HG03159 (cell line): ENCODE results near the gene NPFF.

Experiments
- ATAC-seq: cut with Tn5 transposase; IDR thresholded peaks from one replicate; pipeline ENCODE4 v1.9.1; 2021; ENCODE audit warnings: mild to moderate bottlenecking, moderate library complexity; ENCODE audit not compliant: unreplicated experiment

NPFF gene

DNA sequence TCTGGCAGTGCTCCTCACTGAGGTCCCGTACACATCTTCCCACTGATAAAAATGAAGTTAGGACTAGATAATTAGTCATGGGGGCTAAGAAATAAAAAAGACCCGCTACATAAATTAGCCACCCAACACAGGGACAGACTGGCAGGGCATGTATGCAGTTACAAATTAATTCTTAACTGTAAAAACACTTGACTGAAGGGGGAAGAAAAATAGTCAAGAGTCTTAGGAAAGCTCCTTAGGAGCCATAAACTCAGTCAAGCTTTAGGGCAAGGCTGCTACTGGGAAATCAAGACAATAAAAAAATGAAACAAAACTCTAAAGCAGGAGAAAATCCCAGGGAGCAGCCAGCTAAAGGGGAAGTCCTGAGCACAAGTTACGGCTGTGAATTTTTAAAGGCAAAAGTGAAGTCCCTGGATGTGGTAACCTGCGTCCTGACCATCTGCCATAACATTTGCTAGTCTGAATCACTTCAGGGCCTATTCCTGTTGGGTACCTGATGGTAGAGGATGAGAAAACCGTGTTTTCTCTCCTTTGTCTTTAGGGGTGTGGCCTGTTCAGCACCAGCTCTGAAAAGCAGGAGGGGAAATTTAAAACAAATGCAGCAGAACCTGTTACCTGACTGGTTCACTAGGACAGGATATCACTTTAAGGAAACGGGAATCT lies 7.5 kb upstream of the NPFF start:
- no peak for ATAC-seq

- no peak for ATAC-seq
Measured at GRCh38 chr12:53513712-53514410, 6.6 kb upstream of the NPFF start.

GRCh38 chr12:53510181-53510812 lies 3.0 kb upstream of the NPFF start:
- no peak for ATAC-seq

DNA sequence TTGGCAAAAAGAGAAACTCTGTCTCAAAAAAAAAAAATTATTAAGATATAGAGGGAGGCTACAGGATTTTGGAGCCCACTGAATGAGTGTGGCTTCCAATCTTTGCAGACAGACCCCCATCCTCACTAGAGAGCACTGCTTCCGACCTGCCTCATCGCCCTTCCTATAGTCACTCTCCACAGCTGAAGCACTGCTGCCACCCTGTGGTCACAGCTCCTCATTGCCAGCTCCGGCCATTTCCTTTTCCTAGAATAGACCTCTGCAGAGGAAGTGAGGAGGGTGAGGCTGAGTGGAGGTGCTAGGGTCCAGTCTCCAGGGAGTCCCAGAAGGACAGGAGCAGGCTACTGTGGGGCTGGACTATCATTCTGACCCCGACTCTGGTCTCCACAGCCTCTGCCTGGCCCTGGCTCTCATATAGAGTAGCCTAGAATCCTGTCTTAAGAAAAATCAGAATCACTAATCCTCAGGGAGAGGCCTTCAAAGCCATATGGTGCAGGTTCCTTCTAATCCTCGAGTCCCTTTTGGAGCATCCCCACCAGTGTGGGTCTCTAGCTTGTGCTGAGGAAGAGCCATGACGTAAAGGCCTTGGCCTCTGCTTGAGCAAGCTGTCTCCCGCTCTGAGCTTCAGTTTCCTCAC lies 1.4 kb upstream of the NPFF start:
- ATAC-seq = peak; percentile 83

DNA sequence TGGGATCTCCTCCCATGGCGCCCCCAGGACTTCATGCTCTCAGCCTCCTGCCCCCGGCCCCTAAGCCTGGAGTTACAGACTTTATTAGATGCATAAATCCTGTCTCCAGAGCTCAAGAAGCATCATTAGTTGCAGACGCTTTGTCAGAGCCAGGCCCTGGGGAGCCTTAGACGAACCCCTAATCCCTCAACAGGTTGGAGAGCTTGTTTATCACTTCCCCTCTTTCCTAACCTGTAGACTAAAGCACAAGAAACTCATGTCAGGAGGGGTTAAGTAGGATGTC lies 260 bp upstream of the NPFF start:
- no peak for ATAC-seq

- ATAC-seq = no peak
Measured at GRCh38 chr12:53506450-53506785, 866 bp downstream of the NPFF start.

DNA sequence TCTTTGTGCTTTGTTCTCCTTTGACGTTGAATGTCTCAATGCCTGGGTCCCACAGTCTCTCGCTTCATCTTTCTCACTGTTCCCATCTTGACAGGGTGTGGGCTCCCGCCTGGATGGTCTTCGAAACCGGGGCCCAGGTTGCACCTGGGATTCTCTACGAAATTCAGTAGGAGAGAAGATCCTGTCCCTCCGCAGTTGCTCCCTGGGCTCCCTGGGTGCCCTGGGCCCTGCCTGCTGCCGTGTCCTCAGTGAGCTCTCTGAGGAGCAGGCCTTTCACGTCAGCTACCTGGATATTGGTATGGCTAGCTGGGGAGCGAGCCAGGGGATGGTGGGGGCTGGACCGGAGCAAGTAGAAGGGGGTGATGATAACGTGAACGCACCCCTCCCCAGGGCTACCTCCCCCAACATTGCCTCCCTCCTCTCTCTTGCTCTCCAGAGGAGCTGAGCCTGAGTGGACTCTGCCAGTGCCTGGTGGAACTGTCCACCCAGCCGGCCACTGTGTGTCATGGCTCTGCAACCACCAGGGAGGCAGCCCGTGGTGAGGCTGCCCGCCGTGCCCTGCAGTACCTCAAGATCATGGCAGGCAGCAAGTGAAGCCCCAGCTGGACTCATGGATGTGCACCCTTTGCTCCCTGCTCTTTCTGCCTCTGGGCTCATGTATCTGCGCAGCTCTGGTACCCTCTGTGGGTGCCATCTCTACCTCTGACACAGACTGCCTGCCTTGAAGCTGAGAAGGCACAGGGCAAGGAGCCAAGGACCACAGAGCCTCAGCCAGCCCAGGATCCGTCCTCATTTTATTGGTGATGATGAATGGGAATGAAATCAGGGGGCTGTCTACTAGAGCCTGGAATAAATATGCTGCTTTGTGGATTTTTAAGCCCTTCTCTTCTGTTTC lies 1.5 kb downstream of the NPFF start:
- no peak for ATAC-seq

- ATAC-seq = no peak
Measured at GRCh38 chr12:53505086-53505485, 2.2 kb downstream of the NPFF start.

GRCh38 chr12:53504004-53504920 lies 3.0 kb downstream of the NPFF start:
- ATAC-seq = no peak

- ATAC-seq = no peak
Measured at GRCh38 chr12:53502983-53503728, 4.1 kb downstream of the NPFF start.

GRCh38 chr12:53502331-53502730 lies 5.0 kb downstream of the NPFF start:
- ATAC-seq = no peak

- ATAC-seq = no peak
Measured at GRCh38 chr12:53501615-53502181, 5.6 kb downstream of the NPFF start.

- peak; percentile 76 for ATAC-seq
Measured at GRCh38 chr12:53500776-53501614, 6.3 kb downstream of the NPFF start, which contains the start of gene TARBP2. Gene TARBP2, plus strand, starts transcription at chr12:53501283. Its CDS starts 126 bp downstream, at chr12:53501409.

- ATAC-seq = no peak
Measured at GRCh38 chr12:53500142-53500775, 7.0 kb downstream of the NPFF start.

DNA sequence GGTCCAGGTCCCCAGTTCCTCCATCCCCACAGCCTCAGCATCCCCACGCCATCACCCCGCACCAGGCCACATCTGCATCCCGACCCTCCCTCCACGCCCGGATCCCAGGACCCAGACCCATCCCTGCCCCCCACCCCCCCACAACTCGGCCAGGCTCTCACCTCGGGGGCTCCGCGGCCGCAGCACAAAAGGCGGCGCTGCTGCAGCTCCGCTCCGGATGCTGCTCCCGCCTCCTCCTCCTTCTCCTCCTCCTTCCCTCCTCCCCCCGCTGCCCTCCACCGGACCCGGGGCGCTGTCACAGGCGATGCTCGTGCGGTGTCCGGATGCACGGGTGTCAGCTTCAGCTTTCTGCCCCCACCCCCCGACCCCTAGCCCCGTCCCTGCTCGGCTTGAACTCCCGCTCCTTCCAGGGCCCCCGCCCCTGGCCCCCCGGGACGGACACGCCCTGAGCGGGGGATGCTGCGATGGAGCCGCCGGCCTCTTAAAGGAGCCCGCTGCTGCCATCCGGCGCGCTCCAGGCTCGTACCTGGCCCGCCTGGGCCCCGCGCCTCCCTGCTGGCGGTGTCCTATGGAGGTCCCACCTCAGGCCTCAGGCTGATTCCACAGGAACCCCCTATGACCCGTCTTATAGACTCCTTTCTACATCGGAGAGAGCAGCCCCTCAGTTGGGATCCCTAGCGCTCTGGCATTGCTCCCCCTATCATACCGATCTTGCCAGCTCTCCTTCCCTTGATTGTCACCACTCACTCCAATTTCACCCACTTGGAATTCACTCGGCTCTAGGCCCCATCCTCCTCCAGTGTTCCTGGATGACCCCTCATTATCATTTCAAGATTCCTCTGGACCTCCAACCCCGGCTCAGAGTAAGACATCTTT lies 7.8 kb downstream of the NPFF start, which contains the start of gene MAP3K12:
Gene MAP3K12 (minus strand): TSS at position 193 of the 876 bp plus-strand sequence. CDS start 12,067 bp downstream, outside the sequence.
- ATAC-seq = no peak

- no peak for ATAC-seq
Measured at GRCh38 chr12:53498235-53498630, 9.1 kb downstream of the NPFF start.
